AG09309 (cell line): ENCODE data around the gene AGMO.
"Not testable (repeated sequence)": the region's sequence is repeated elsewhere in the genome, so short reads cannot be mapped to it uniquely, and the experiment has no call there.

Experiments used
- DNase-seq: peaks from one replicate; pipeline ENCODE4 v3.0.0-alpha.2; 2010; ENCODE audit warnings: low read depth
- H3K4me3 ChIP-seq: 2 replicates; pipeline ENCODE4 v1.5.1; 2011; ENCODE audit warnings: mild to moderate bottlenecking, low read depth, low read length, moderate library complexity; ENCODE audit not compliant: control insufficient read depth
- TF ChIP-seq, protein P1 (sequence below): IDR thresholded peaks from 2 replicates; pipeline ENCODE4 v1.5.1; 2011; ENCODE audit warnings: mild to moderate bottlenecking, low read depth, low read length, inconsistent platforms; ENCODE audit not compliant: insufficient read depth, control insufficient read depth; ENCODE audit errors: missing control alignments

AGMO gene

DNA sequence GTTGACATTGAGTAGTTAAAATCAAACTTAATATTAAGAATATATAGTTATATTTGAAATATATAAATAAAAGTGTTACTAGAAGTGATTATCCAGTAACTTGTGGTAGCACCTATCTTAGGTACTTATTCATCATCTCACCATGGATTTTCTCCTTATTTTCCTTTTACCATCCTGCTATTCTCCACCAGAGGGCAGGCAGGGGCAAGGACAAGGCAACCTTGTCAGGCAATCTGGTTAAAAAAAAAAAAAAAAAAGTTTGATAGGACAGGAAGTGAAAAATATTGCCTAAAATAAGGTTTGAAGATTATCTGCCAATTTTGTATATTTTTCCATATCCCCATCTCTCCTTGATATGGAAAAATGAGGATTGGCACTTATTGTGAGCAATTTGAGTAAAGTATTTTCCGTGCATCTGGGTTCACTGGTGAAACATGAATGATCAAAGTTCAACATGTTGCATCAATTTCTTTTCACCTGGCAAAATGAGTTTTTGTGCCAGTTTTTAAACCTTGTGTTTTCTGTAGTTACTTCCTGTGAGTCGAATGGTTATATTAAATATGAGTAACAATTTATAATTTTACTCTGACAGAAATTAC, 256.7 kb downstream of the AGMO start:
- DNase-seq, result no peak
- H3K4me3 ChIP-seq, result no peak overlapping the region
- TF ChIP-seq, protein P1, sequence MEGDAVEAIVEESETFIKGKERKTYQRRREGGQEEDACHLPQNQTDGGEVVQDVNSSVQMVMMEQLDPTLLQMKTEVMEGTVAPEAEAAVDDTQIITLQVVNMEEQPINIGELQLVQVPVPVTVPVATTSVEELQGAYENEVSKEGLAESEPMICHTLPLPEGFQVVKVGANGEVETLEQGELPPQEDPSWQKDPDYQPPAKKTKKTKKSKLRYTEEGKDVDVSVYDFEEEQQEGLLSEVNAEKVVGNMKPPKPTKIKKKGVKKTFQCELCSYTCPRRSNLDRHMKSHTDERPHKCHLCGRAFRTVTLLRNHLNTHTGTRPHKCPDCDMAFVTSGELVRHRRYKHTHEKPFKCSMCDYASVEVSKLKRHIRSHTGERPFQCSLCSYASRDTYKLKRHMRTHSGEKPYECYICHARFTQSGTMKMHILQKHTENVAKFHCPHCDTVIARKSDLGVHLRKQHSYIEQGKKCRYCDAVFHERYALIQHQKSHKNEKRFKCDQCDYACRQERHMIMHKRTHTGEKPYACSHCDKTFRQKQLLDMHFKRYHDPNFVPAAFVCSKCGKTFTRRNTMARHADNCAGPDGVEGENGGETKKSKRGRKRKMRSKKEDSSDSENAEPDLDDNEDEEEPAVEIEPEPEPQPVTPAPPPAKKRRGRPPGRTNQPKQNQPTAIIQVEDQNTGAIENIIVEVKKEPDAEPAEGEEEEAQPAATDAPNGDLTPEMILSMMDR, result peak; percentile 88

DNA sequence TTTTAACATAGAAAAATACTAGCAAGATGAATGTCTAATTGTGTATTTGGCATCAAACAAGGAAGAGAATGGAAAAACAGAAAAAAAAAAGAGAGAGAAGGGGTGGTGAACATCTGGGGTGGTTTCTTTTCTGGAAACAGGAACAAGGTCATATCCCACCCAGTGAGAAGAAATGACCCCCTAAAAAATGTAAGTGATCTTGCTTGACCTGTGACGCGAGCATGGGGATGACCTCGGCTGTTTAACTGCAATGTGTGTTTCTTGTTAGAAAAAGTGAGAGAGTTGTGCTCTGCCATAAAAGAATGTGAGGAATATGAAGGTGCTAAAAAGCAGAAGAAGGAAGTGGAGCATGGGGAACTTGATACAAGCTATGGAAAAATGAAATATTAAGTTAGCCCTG, 258.5 kb downstream of the AGMO start:
- no peak for DNase-seq
- TF ChIP-seq, protein P1, result no peak
- H3K4me3 ChIP-seq, result no peak overlapping the region

DNA sequence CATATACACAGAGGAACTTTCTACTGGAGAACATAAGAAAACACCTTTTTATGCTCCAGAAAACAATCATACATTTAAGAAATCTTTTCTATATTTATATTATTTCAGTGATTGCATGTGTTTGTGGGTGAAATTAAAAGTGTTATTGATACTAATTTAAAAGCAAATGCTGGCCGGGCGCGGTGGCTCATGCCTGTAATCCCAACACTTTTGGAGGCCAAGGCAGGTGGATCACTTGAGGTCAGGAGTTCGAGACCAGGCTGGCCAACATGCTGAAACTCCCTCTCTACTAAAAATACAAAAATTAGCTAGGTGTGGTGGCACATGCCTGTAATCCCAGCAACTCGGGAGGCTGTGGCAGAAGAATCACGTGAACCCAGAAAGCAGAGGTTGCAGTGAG, 260.8 kb downstream of the AGMO start:
- DNase-seq, H3K4me3 ChIP-seq: not testable (repeated sequence)

DNA sequence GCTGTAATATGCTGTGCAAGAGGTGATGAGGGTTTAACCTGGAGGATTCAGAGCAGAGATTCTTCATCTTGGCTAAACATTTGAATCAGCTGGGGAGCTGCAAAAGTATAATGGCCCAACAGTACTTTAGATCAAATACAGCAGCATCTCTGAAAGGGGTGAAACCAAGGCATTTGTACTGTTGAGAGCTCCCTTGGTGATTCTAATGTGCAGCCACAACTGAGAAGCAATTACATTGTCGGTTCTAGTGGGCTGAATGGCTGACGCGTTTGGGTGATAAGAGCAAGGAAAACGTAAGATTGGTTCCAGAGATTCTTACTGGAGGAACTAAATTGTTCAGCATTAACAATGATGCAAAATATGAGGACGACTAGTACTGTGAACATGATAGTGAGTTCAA, 269.7 kb downstream of the AGMO start:
- DNase-seq, result no peak

DNA sequence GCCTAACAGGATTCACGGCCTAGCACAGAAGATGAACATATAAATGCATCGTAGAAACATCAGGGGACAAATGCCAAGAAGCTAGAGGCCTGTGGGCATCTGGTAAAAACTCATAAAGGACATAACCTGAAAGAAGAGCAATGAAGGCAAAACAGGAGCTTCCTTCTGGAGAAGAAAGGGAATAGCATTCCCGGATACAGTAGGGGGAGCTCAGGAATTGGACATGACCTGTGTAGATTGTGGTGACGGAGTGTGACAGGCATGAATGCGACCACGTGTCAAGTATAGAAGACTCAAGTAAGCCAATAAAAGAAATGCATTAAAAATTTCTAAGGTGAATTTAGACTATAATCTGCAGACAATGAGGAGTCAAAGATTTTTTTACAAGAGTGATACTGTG, 270.1 kb downstream of the AGMO start:
- H3K4me3 ChIP-seq, result no peak overlapping the region
- TF ChIP-seq, protein P1, result no peak
- no peak for DNase-seq

More for the DNA sequence above, 269.7 kb downstream of the AGMO start:
- TF ChIP-seq, protein P1, result no peak
- H3K4me3 ChIP-seq, result no peak overlapping the region

DNA sequence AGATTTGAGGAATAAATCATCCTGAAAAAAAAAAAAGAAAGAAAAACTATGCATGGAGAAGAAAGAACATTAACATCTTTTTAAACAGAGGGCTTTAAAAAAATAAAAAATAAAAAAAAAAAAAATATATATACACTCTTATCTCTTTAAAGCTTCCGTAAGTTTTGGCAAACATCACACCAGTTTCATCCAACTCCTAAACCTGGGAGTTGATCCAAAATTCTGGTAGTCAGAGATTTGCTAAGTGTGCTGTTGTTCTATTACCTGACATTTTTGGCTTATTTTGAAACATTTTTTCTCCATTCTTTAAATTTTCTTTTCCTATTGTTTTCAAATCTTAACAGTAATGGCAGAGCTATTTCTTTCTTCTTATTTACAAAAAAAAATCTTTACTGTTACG, 273.1 kb downstream of the AGMO start:
- no peak overlapping the region for H3K4me3 ChIP-seq
- DNase-seq, result no peak
- TF ChIP-seq, protein P1, result no peak

DNA sequence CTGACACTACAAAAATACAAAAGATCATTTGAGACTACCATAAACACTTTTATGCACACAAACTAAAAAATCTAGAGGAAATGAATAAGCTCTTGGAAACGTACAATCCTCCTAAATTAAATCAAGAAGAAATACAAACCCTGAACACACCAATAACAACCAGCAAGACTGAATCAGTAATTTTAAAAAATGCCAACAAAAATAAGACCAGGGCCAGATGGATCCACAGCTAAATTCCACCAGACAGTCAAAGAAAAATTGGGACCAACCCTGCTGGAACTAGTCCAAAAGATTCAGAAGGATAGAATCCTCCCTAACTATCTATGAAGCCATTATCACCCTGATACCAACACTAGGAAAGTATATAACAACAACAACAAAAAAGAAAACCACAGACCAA, 277.4 kb downstream of the AGMO start:
- TF ChIP-seq, protein P1, result no peak
- no peak for DNase-seq
- H3K4me3 ChIP-seq, result no peak overlapping the region
